H1 (cell line): ENCODE results near the gene GLRX. TPM values are rescaled to one million over a fixed set of nuclear protein-coding genes. Genes with fewer than 3 reads are reported as not detected.

Experiments
- CTCF ChIA-PET: fragments of 300-600 bp; sonication (Branson Sonifier 250); formaldehyde crosslinking; loops from one replicate; lab custom pipeline; 2021; ENCODE audit not compliant: partially characterized antibody; lab: Charles Lee
- POLR2A ChIA-PET: fragments of 300-600 bp; sonication (Branson Sonifier 250); formaldehyde crosslinking; loops from one replicate; lab custom pipeline; 2021; ENCODE audit warnings: inconsistent platforms; ENCODE audit not compliant: partially characterized antibody; lab: Charles Lee
- DNase-seq, 2 experiments: peaks; one replicate each; pipeline versions ENCODE4 v3.0.0 to v3.0.0-alpha.2; 2010 to 2022; ENCODE audit warnings: low spot score in 2 of 2, low read depth in 1 of 2, mixed read lengths in 1 of 2
- FAIRE-seq: peaks from 2 replicates; lab custom pipeline; 2011; peaks lifted over from hg19 to GRCh38; lab: Jason Lieb, UNC
- H2AFZ ChIP-seq: 2 replicates; pipeline ENCODE4 v1.8.1; 2012; ENCODE audit warnings: low read length, inconsistent platforms
- H2AK5ac ChIP-seq: 2 replicates; pipeline ENCODE4 v1.6.1; 2013; ENCODE audit warnings: low read depth, low read length
- H2BK120ac ChIP-seq: replicated peaks from 2 replicates; pipeline ENCODE3; 2013; ENCODE audit warnings: low read depth, low read length, inconsistent platforms
- H2BK12ac ChIP-seq: 2 replicates; pipeline ENCODE4 v1.6.1; 2013; ENCODE audit warnings: low read depth, low read length
- H2BK15ac ChIP-seq: 2 replicates; pipeline ENCODE4 v1.6.1; 2013; ENCODE audit warnings: low read length
- H2BK20ac ChIP-seq: 2 replicates; pipeline ENCODE4 v1.6.1; 2013; ENCODE audit warnings: low read length
- H2BK5ac ChIP-seq: 2 replicates; pipeline ENCODE4 v1.6.1; 2013; ENCODE audit warnings: low read depth, low read length
- H3K14ac ChIP-seq: 2 replicates; pipeline ENCODE4 v1.6.1; 2013; ENCODE audit warnings: inconsistent platforms; ENCODE audit not compliant: insufficient read length
- H3K18ac ChIP-seq: 2 replicates; pipeline ENCODE4 v1.6.1; 2013; ENCODE audit warnings: low read length; ENCODE audit errors: extremely low read depth
- H3K23ac ChIP-seq: 2 replicates; pipeline ENCODE4 v1.6.1; 2013; ENCODE audit warnings: inconsistent platforms; ENCODE audit not compliant: insufficient read length
- H3K23me2 ChIP-seq: 2 replicates; pipeline ENCODE4 v1.6.1; 2013; ENCODE audit warnings: low read depth, low read length
- H3K27ac ChIP-seq: 2 replicates; pipeline ENCODE4 v1.6.1; 2011; ENCODE audit warnings: low read depth, low read length, inconsistent platforms
- H3K27me3 ChIP-seq, 4 experiments: replicated peaks in 1 of 4; 1 replicate in 1 of 4; 2 replicates in 3 of 4; pipeline versions ENCODE4 v1.6.1 to v1.8.1; 2011 to 2013; ENCODE audit warnings: low read length in 3 of 4, mild to moderate bottlenecking in 3 of 4, inconsistent platforms in 2 of 4, mixed read lengths in 2 of 4, moderate library complexity in 1 of 4; ENCODE audit not compliant: control insufficient read depth in 3 of 4, insufficient read depth in 3 of 4; ENCODE audit errors: extremely low read depth in 1 of 4
- H3K36me3 ChIP-seq, 4 experiments: 2 replicates each; pipeline versions ENCODE4 v1.6.1 to v1.8.1; 2011 to 2013; ENCODE audit warnings: mild to moderate bottlenecking in 4 of 4, low read length in 3 of 4, moderate library complexity in 2 of 4, control low read depth in 1 of 4, inconsistent platforms in 1 of 4; ENCODE audit not compliant: insufficient read depth in 4 of 4, control insufficient read depth in 2 of 4
- H3K4ac ChIP-seq: replicated peaks from 2 replicates; pipeline ENCODE3; 2013; ENCODE audit warnings: low read length, low read depth, mixed read lengths, inconsistent platforms; ENCODE audit not compliant: insufficient read length
- H3K4me1 ChIP-seq, 4 experiments: replicated peaks in 1 of 4; 1 replicate in 1 of 4; 2 replicates in 3 of 4; pipeline versions ENCODE4 v1.6.1 to v1.8.1; 2011 to 2013; ENCODE audit warnings: low read length in 3 of 4, inconsistent platforms in 2 of 4, mixed read lengths in 1 of 4; ENCODE audit not compliant: insufficient read depth in 4 of 4, control insufficient read depth in 3 of 4
- H3K4me2 ChIP-seq, 2 experiments: 2 replicates each; pipeline versions ENCODE4 v1.6.1 to v1.8.1; 2011 to 2013; ENCODE audit warnings: low read depth in 2 of 2, low read length in 2 of 2, control low read depth in 1 of 2, inconsistent platforms in 1 of 2, mild to moderate bottlenecking in 1 of 2; ENCODE audit not compliant: insufficient read depth in 1 of 2
- H3K4me3 ChIP-seq, 4 experiments: fragments of 200-600, 300-600 bp in 1 of 4; sonication (generic), shearing (Covaris generic), sonication (Bioruptor Twin) in 1 of 4; 2 replicates each; pipeline versions ENCODE4 v1.5.1 to v1.8.1; 2011 to 2016; ENCODE audit warnings: low read length in 4 of 4, low read depth in 3 of 4, control low read depth in 2 of 4, inconsistent platforms in 2 of 4, mild to moderate bottlenecking in 2 of 4, mixed read lengths in 1 of 4, moderate library complexity in 1 of 4; ENCODE audit not compliant: insufficient read depth in 2 of 4; ENCODE audit errors: extremely low read depth in 1 of 4
- H3K56ac ChIP-seq: replicated peaks from 2 replicates; pipeline ENCODE3; 2013; ENCODE audit warnings: low read depth, mild to moderate bottlenecking, mixed read lengths, low read length, inconsistent platforms; ENCODE audit not compliant: insufficient read length
- H3K79me1 ChIP-seq: 2 replicates; pipeline ENCODE4 v1.6.1; 2013; ENCODE audit warnings: low read depth, low read length, control low read depth
- H3K79me2 ChIP-seq, 2 experiments: 2 replicates each; pipeline versions ENCODE4 v1.6.1 to v1.8.1; 2012 to 2013; ENCODE audit warnings: low read length in 2 of 2, mild to moderate bottlenecking in 2 of 2, inconsistent platforms in 1 of 2; ENCODE audit not compliant: insufficient read depth in 2 of 2, control insufficient read depth in 1 of 2
- H3K9ac ChIP-seq, 4 experiments: replicated peaks in 1 of 4; 1 replicate in 1 of 4; 2 replicates in 3 of 4; pipeline versions ENCODE4 v1.6.1 to v1.8.1; 2011 to 2013; ENCODE audit warnings: low read depth in 3 of 4, low read length in 3 of 4, control low read depth in 2 of 4, mild to moderate bottlenecking in 2 of 4, moderate library complexity in 2 of 4, inconsistent platforms in 1 of 4; ENCODE audit errors: extremely low read depth in 1 of 4
- H3K9me3 ChIP-seq, 2 experiments: 2 replicates each; pipeline versions ENCODE4 v1.6.1 to v1.8.1; 2012 to 2013; ENCODE audit warnings: mild to moderate bottlenecking in 2 of 2, moderate library complexity in 2 of 2, control low read depth in 1 of 2, inconsistent platforms in 1 of 2, low read depth in 1 of 2, low read length in 1 of 2, mixed read lengths in 1 of 2; ENCODE audit not compliant: insufficient read depth in 2 of 2
- H4K20me1 ChIP-seq, 2 experiments: replicated peaks in 1 of 2; 2 replicates each; pipeline versions ENCODE3 to v1.8.1; 2011 to 2013; ENCODE audit warnings: inconsistent platforms in 2 of 2, low read length in 2 of 2, mild to moderate bottlenecking in 1 of 2; ENCODE audit not compliant: insufficient read depth in 2 of 2, control insufficient read depth in 1 of 2
- H4K5ac ChIP-seq: 2 replicates; pipeline ENCODE4 v1.6.1; 2013; ENCODE audit warnings: low read length, low read depth, mixed read lengths, inconsistent platforms; ENCODE audit not compliant: insufficient read length
- H4K8ac ChIP-seq: 2 replicates; pipeline ENCODE4 v1.8.0; 2013; ENCODE audit warnings: mild to moderate bottlenecking, moderate library complexity, low read length, inconsistent platforms; ENCODE audit not compliant: insufficient read depth; ENCODE audit errors: extremely low read depth
- H4K91ac ChIP-seq: replicated peaks from 2 replicates; pipeline ENCODE3; 2013; ENCODE audit warnings: low read length, mixed read lengths, inconsistent platforms; ENCODE audit not compliant: insufficient read length
- E2F6 ChIP-seq: IDR thresholded peaks from 2 replicates; pipeline ENCODE4 v1.6.1; 2012; ENCODE audit warnings: inconsistent platforms
- NRF1 ChIP-seq: IDR thresholded peaks from 2 replicates; pipeline ENCODE4 v1.6.1; 2011; ENCODE audit warnings: mild to moderate bottlenecking, low read depth, low read length, improper control_type of control experiment
- WGBS, 2 experiments: shearing (Covaris generic) in 1 of 2; methylation state at CpG; one replicate each; pipeline versions ENCODE4 v1.1.6 to v1.1.7; 2013 to 2015; ENCODE audit warnings: low lambda C conversion rate in 2 of 2, mixed read lengths in 2 of 2, inconsistent platforms in 1 of 2, low coverage in 1 of 2, missing lambda C conversion rate in 1 of 2; ENCODE audit not compliant: insufficient replicate concordance in 2 of 2, insufficient coverage in 1 of 2, insufficient read length in 1 of 2; ENCODE audit errors: extremely low coverage in 1 of 2, missing lambda C conversion rate in 1 of 2; 5-methylcytosine and 5-hydroxymethylcytosine counted together
- polyA plus RNA-seq, 7 experiments: library from polyadenylated mRNA; depleted of rRNA in 3 of 7; stranded (reverse) in 5 of 7; unstranded in 2 of 7; fragments of >200 nt in 5 of 7; fragments of 200-250 nt in 2 of 7; gene quantifications; 1 replicate in 5 of 7; 2 replicates in 1 of 7; 4 replicates in 1 of 7; pipeline versions ENCODE4 v1.2.1 to v1.2.3, GENCODE V29; 2011 to 2013; ENCODE audit warnings: missing spikeins in 2 of 7, mixed read lengths in 2 of 7
- total RNA-seq: library from RNA; stranded (reverse); fragmentation: NEBNext Ultra II Directional; extraction: Animal tissue kit (Norgen Biotek cat#: 25700); gene quantifications from 2 replicates; pipeline ENCODE4 v1.2.1, GENCODE V29; 2021
- TF ChIP-seq, protein P1 (sequence below): IDR thresholded peaks from 2 replicates; pipeline ENCODE4 v1.6.1; 2011; ENCODE audit warnings: low read length, improper control_type of control experiment

The GLRX gene
- total and polyA plus RNA-seq, 2 of the 8 experiments (the other 6 are each of a cell fraction or from before 2014, with no cell fraction given), result 22.9 to 31.2 TPM

GRCh38 chr5:95763941-95764340 is 58.6 kb downstream of the GLRX start:
- H3K27ac ChIP-seq, result no peak overlapping the region
- H3K14ac ChIP-seq, result no peak overlapping the region
- H3K27me3 ChIP-seq, result no peaks in the 10 kb centered on the region
- no peak overlapping the region for H4K5ac ChIP-seq
- H3K4me2 ChIP-seq, result no peak overlapping the region
- H3K9me3 ChIP-seq, result no peaks in the 10 kb centered on the region
- H3K36me3 ChIP-seq, result no peaks in the 10 kb centered on the region
- no peaks in the 10 kb centered on the region for H3K79me1 ChIP-seq
- H3K23ac ChIP-seq, result no peak overlapping the region
- no peak overlapping the region for H4K8ac ChIP-seq
- no peak overlapping the region for H2BK20ac ChIP-seq
- H2BK12ac ChIP-seq, result no peak overlapping the region
- FAIRE-seq (no peak), DNase-seq (no peak)
- H3K23me2 ChIP-seq, result no peaks in the 10 kb centered on the region
- TF ChIP-seq E2F6, result no peak
- TF ChIP-seq NRF1, result no peak
- TF ChIP-seq, protein P1, sequence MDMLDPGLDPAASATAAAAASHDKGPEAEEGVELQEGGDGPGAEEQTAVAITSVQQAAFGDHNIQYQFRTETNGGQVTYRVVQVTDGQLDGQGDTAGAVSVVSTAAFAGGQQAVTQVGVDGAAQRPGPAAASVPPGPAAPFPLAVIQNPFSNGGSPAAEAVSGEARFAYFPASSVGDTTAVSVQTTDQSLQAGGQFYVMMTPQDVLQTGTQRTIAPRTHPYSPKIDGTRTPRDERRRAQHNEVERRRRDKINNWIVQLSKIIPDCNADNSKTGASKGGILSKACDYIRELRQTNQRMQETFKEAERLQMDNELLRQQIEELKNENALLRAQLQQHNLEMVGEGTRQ, result no peak
- H3K79me2 ChIP-seq, result no peaks in the 10 kb centered on the region
- H2AFZ ChIP-seq, result no peak overlapping the region
- no peaks in the 10 kb centered on the region for H4K20me1 ChIP-seq
- H3K56ac ChIP-seq, result no peak overlapping the region
- ChIA-PET POLR2A (no interaction called here), CTCF (interaction anchor here (0.7 to 5.3 kb wide), 2 partner anchors 17 to 66 kb away, joined by 4 to 18 read pairs; no protein-coding TSS in a partner anchor)
- H3K4me1 ChIP-seq, result no peaks in the 10 kb centered on the region
- H3K9ac ChIP-seq, result no peak overlapping the region
- H3K18ac ChIP-seq, result no peak overlapping the region
- 86% methylated on average over 6 of the region's 6 CpGs; no CpG with 5 or more reads in 1 of the 2 experiments for WGBS, 2 experiments
- H2BK120ac ChIP-seq, result no peak overlapping the region
- H2BK5ac ChIP-seq, result no peak overlapping the region
- no peak overlapping the region for H2BK15ac ChIP-seq
- no peak overlapping the region for H4K91ac ChIP-seq
- no peak overlapping the region for H3K4me3 ChIP-seq
- no peak overlapping the region for H3K4ac ChIP-seq
- no peak overlapping the region for H2AK5ac ChIP-seq
